ENCODE data around the gene ARHGEF7. TPM values are rescaled to one million over a fixed set of nuclear protein-coding genes. Genes with fewer than 3 reads are reported as not detected.

Gene ARHGEF7
- total RNA-seq, 4 donors from 2014 or later = 79.2 to 173 (median 114) TPM

DNA sequence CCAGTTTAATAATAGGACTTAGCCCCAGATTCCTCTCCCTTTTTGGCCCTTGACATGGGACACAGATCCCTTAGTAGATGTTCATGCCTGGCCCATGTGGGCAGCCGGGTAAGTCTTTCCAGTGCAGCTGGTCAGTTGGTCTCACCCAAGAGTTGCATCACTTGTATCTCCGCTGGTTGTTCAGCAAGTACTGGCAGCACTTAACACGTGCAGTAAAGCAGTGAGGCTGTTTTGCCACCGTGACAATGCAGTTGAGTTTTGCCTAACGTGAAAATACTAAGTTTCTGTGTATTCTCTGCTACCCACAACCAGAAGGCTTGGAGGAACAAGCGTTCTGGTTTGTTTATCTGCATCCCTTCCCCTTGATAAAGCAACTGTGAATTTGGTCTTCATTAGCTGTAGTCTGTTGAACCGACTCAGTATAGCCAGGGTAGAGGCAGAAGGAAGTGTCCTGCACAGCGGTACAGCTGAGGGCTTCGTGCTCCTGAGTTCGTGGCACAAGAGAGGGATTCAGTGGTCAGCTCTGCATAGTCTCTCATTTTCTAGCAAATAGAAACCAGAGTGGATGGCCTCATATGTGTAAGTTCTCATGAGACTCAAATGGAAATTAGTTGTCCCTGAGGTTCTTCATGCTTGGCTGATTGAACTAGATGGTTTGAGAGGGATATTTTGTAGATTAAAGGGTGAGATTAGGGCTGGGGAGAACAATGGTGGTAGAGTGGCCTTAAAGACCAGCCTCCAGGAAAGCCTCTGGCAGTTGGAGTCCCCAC lies 50.3 kb downstream of the ARHGEF7 start:
- no peak for TF ChIP-seq CTCF (IDR thresholded peaks at IDR 0.05; ENCODE audit: low read depth)

- no peak for TF ChIP-seq CTCF (IDR thresholded peaks at IDR 0.05; ENCODE audit: low read depth)
Observed at GRCh38 chr13:111166882-111167675, 52.0 kb downstream of the ARHGEF7 start.

- no peak for TF ChIP-seq CTCF (IDR thresholded peaks at IDR 0.05; ENCODE audit: low read depth)
Observed at GRCh38 chr13:111168107-111168506, 53.0 kb downstream of the ARHGEF7 start.

GRCh38 chr13:111171112-111171511 lies 56.0 kb downstream of the ARHGEF7 start:
- no peak for TF ChIP-seq CTCF (IDR thresholded peaks at IDR 0.05; ENCODE audit: low read depth)

GRCh38 chr13:111171629-111172028 lies 56.5 kb downstream of the ARHGEF7 start:
- TF ChIP-seq CTCF (IDR thresholded peaks at IDR 0.05; ENCODE audit: low read depth) = no peak

DNA sequence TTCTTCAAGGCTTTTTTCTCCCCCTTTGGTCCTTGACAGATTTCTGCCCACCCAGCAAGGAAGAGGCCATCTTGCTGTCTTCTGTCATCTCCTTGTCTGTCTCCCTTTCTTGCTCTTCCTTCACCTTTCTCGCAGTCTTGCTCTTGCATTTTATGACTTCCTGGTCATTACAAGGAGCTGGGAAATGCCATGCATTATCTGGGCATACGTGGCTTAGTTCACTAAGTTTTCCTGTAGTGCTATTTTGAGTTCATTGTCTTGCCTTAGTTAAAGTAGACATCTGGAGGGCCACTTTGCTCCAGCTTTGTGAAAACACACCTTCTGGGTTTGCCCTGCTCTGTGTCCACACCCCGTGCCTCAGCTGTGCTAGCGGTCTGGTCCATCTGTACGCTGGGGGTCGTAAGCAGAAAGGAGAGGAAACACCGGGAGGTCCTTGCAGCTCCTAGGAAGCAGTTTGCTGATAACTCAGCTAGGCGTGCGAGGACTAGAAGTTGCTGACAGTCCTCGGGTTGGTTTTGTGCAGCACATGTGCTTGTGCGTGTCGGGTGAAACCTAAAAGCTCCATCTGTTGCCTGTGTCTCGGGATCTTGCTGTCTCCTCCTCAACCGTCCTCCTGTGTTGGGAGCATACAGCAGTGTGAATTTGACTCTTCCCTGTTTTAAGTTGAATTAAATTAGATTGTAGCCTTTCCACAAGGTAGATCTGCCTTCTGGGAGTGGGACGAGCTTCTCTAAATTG lies 59.4 kb downstream of the ARHGEF7 start:
- no peak for TF ChIP-seq CTCF (IDR thresholded peaks at IDR 0.05; ENCODE audit: low read depth)

GRCh38 chr13:111175372-111175771 lies 60.3 kb downstream of the ARHGEF7 start:
- TF ChIP-seq CTCF (IDR thresholded peaks at IDR 0.05; ENCODE audit: low read depth) = no peak

All from subcutaneous adipose tissue (tissue), 4 donors.